Caco-2 (cell line): ENCODE data around the gene BSPRY. TPM values are rescaled to one million over a fixed set of nuclear protein-coding genes. Genes with fewer than 3 reads are reported as not detected.

Source experiments
- Bru-seq: library from RNA; stranded (reverse); fragments of 400-500 nt; gene quantifications from one replicate; lab custom pipeline; 2021; lab: Mats Ljungman, UMichigan
- BruChase-seq, 2 experiments: library from RNA; stranded (reverse); fragments of 400-500 nt; gene quantifications; one replicate each; lab custom pipeline; 2021; lab: Mats Ljungman, UMichigan
- BruUV-seq: library from RNA; stranded (reverse); fragments of 400-500 nt; replicated peaks from 2 replicates; lab custom pipeline; 2021; lab: Mats Ljungman, UMichigan
- CTCF ChIA-PET: fragments of 300-600 bp; sonication (Branson Sonifier 250); formaldehyde crosslinking; loops from one replicate; lab custom pipeline; 2022; ENCODE audit warnings: antibody characterized with exemption; lab: Charles Lee
- POLR2A ChIA-PET: fragments of 300-600 bp; sonication (Branson Sonifier 250); formaldehyde crosslinking; loops from one replicate; lab custom pipeline; 2022; ENCODE audit warnings: antibody characterized with exemption; lab: Charles Lee
- DNase-seq, 2 experiments: peaks; one replicate each; pipeline versions ENCODE4 v3.0.0 to v3.0.0-alpha.2; 2020 to 2022
- H3K27me3 ChIP-seq: replicated peaks from 2 replicates; pipeline ENCODE4 v1.6.0; 2011; ENCODE audit warnings: low read length; ENCODE audit not compliant: control insufficient read depth, insufficient read depth
- H3K36me3 ChIP-seq: 2 replicates; pipeline ENCODE4 v1.5.1; 2011; ENCODE audit warnings: low read length; ENCODE audit not compliant: control insufficient read depth, insufficient read depth
- H3K4me1 ChIP-seq: fragments of 250-450 bp; sonication (Bioruptor Pico); 2 replicates; pipeline ENCODE4 v1.5.1; 2020; ENCODE audit warnings: mild to moderate bottlenecking
- H3K4me3 ChIP-seq: 2 replicates; pipeline ENCODE4 v1.5.1; 2011; ENCODE audit warnings: low read depth, mild to moderate bottlenecking, control low read depth, low read length
- H3K9me3 ChIP-seq: fragments of 250-450 bp; sonication (Bioruptor Pico); 2 replicates; pipeline ENCODE4 v1.5.1; 2020; ENCODE audit warnings: mild to moderate bottlenecking, moderate library complexity
- H3K27ac Mint-ChIP-seq: one replicate; pipeline ENCODE4 v1.8.0; 2022; ENCODE audit warnings: mixed read lengths; ENCODE audit not compliant: unreplicated experiment
- H3K27me3 Mint-ChIP-seq: one replicate; pipeline ENCODE4 v1.8.0; 2022; ENCODE audit warnings: mixed read lengths; ENCODE audit not compliant: insufficient read depth, unreplicated experiment
- H3K36me3 Mint-ChIP-seq: one replicate; pipeline ENCODE4 v1.8.0; 2022; ENCODE audit warnings: mild to moderate bottlenecking, mixed read lengths; ENCODE audit not compliant: insufficient read depth, unreplicated experiment
- H3K4me1 Mint-ChIP-seq: one replicate; pipeline ENCODE4 v1.8.0; 2022; ENCODE audit warnings: low read depth, mixed read lengths; ENCODE audit not compliant: unreplicated experiment
- H3K4me3 Mint-ChIP-seq: one replicate; pipeline ENCODE4 v1.8.0; 2022; ENCODE audit warnings: mild to moderate bottlenecking, moderate library complexity, mixed read lengths; ENCODE audit not compliant: unreplicated experiment
- H3K9me3 Mint-ChIP-seq: one replicate; pipeline ENCODE4 v1.8.0; 2022; ENCODE audit warnings: mixed read lengths; ENCODE audit not compliant: unreplicated experiment
- CTCF ChIP-seq, 2 experiments: fragments of 200-600 bp in 1 of 2; IDR thresholded peaks; 1 replicate in 1 of 2; 2 replicates in 1 of 2; pipeline versions ENCODE4 v1.5.1 to v1.8.0; 2011 to 2022; ENCODE audit warnings: antibody characterized with exemption in 1 of 2, control low read depth in 1 of 2, inconsistent platforms in 1 of 2, low read depth in 1 of 2, low read length in 1 of 2, mild to moderate bottlenecking in 1 of 2, moderate library complexity in 1 of 2; ENCODE audit not compliant: insufficient read depth in 1 of 2, severe bottlenecking in 1 of 2, unreplicated experiment in 1 of 2
- intact Hi-C: fragments of 100-400 bp; cut with micrococcal nuclease; formaldehyde crosslinking; loops from one replicate; pipeline ENCODE4 v1.10.0; 2022; ENCODE audit not compliant: unreplicated experiment
- long read RNA-seq: library from polyadenylated mRNA; stranded (forward); transcript quantifications from one replicate; pipeline ENCODE4 v2.0.0, GENCODE V29; 2022
- total RNA-seq: library from RNA; stranded (reverse); gene quantifications from 2 replicates; pipeline ENCODE4 v1.2.3, GENCODE V29; 2022

The BSPRY gene
- total RNA-seq (14.5 and 14.7 TPM in 2 replicates), Bru-seq, nascent RNA (percentile 57 among the genes with signal in this experiment), BruChase-seq, experiment 1, labeled RNA remaining after a 2-hour chase (percentile 61 among the genes with signal in this experiment), BruChase-seq, experiment 2, labeled RNA remaining after a 6-hour chase (percentile 56 among the genes with signal in this experiment)
- long read RNA-seq, transcript BSPRY-201 (6 exons, 2,339 nt) = major isoform, 49 of 85 reads
- long read RNA-seq, transcript BSPRY-202 (5 exons, 2,213 nt) = minor isoform, 12 of 85 reads
- long read RNA-seq, partial matches to known transcripts = 9 of 85 reads
- long read RNA-seq, other reads (novel, unspliced or antisense) = 15 of 85 reads

- CTCF ChIA-PET = interaction anchor here (0.6 to 1.6 kb wide), 5 partner anchors 9 to 446 kb away, joined by 3 to 6 read pairs (median 5); partner anchors contain the start of genes CDC26, HDHD3 and PRPF4
Measured at GRCh38 chr9:113349445-113350094, at the start of gene BSPRY. TSS of gene BSPRY (plus strand) at chr9:113349541. CDS start at chr9:113349580, 39 bp downstream.

GRCh38 chr9:113299800-113300292 is 49.5 kb upstream of the BSPRY start:
- no TSS peak for BruUV-seq
- Histone ChIP-seq H3K36me3 (no peaks in the 10 kb centered on the region), H3K4me3 (no peak overlapping the region), H3K27me3 (no peaks in the 10 kb centered on the region), H3K9me3 (no peaks in the 10 kb centered on the region), H3K4me1 (peaks cover 14% of the 10 kb centered on the region)
- POLR2A ChIA-PET = no interaction called here
- H3K27me3 Mint-ChIP-seq = no peaks in the 10 kb centered on the region
- CTCF ChIA-PET = no interaction called here
- H3K27ac Mint-ChIP-seq = no peak overlapping the region
- intact Hi-C loops = no loop called here
- no peak for TF ChIP-seq CTCF (IDR thresholded peaks at IDR 0.05; ENCODE audit: insufficient read depth in 1 of 2, low read depth in 1 of 2, low read length in 1 of 2, severe bottlenecking in 1 of 2, unreplicated experiment in 1 of 2)
- no peak overlapping the region for H3K4me3 Mint-ChIP-seq
- peaks cover 24% of the 10 kb centered on the region for H3K4me1 Mint-ChIP-seq
- H3K36me3 Mint-ChIP-seq = no peaks in the 10 kb centered on the region
- H3K9me3 Mint-ChIP-seq = no peaks in the 10 kb centered on the region
- no peak for DNase-seq

More at GRCh38 chr9:113349445-113350094, at the start of gene BSPRY:
- Mint-ChIP-seq H3K4me3 (peak within 1 kb of the TSS; percentile 72), H3K27ac (no peak within 1 kb of the TSS), H3K36me3 (no peaks in the 10 kb centered on the region), H3K4me1 (peaks cover 12% of the 10 kb centered on the region), H3K27me3 (no peaks in the 10 kb centered on the region), H3K9me3 (no peaks in the 10 kb centered on the region)
- H3K9me3 ChIP-seq = no peaks in the 10 kb centered on the region
- no peaks in the 10 kb centered on the region for H3K36me3 ChIP-seq
- H3K4me1 ChIP-seq = no peaks in the 10 kb centered on the region
- intact Hi-C loops = loop anchor here (1.0 to 2.0 kb wide), 3 partner anchors 9 to 61 kb away; partner anchors contain the start of genes C9orf43, POLE3 and WDR31
- no peaks in the 10 kb centered on the region for H3K27me3 ChIP-seq
- peak in 1 of 2 experiments; percentile 69 for DNase-seq
- TF ChIP-seq CTCF (IDR thresholded peaks at IDR 0.05; ENCODE audit: insufficient read depth in 1 of 2, low read depth in 1 of 2, low read length in 1 of 2, severe bottlenecking in 1 of 2, unreplicated experiment in 1 of 2) = no peak
- peak within 1 kb of the TSS; percentile 85 for H3K4me3 ChIP-seq
- POLR2A ChIA-PET = interaction anchor here (1.0 to 2.1 kb wide), 4 partner anchors 9 to 74 kb away, joined by 5 to 10 read pairs (median 8); partner anchors contain the start of genes C9orf43, CDC26, POLE3 and PRPF4
- no TSS peak for BruUV-seq

GRCh38 chr9:113301548-113301947 is 47.8 kb upstream of the BSPRY start:
- H3K4me3 ChIP-seq = no peak overlapping the region
- no peak for DNase-seq
- ChIA-PET CTCF (no interaction called here), POLR2A (no interaction called here)
- TSS peak; percentile 47 for BruUV-seq
- no peak for TF ChIP-seq CTCF (IDR thresholded peaks at IDR 0.05; ENCODE audit: insufficient read depth in 1 of 2, low read depth in 1 of 2, low read length in 1 of 2, severe bottlenecking in 1 of 2, unreplicated experiment in 1 of 2)
- H3K4me1 ChIP-seq = peaks cover 14% of the 10 kb centered on the region
- no peak overlapping the region for H3K4me3 Mint-ChIP-seq
- no peaks in the 10 kb centered on the region for H3K36me3 Mint-ChIP-seq
- no peaks in the 10 kb centered on the region for H3K27me3 ChIP-seq
- no peaks in the 10 kb centered on the region for H3K9me3 Mint-ChIP-seq
- H3K36me3 ChIP-seq = no peaks in the 10 kb centered on the region
- H3K4me1 Mint-ChIP-seq = peaks cover 24% of the 10 kb centered on the region
- intact Hi-C loops = no loop called here
- no peak overlapping the region for H3K27ac Mint-ChIP-seq
- no peaks in the 10 kb centered on the region for H3K9me3 ChIP-seq
- no peaks in the 10 kb centered on the region for H3K27me3 Mint-ChIP-seq
